Measurements from ENCODE around the gene NT5DC4.
"Not testable (repeated sequence)": the region's sequence is repeated elsewhere in the genome, so short reads cannot be mapped to it uniquely, and the experiment has no call there.

NT5DC4 gene

DNA sequence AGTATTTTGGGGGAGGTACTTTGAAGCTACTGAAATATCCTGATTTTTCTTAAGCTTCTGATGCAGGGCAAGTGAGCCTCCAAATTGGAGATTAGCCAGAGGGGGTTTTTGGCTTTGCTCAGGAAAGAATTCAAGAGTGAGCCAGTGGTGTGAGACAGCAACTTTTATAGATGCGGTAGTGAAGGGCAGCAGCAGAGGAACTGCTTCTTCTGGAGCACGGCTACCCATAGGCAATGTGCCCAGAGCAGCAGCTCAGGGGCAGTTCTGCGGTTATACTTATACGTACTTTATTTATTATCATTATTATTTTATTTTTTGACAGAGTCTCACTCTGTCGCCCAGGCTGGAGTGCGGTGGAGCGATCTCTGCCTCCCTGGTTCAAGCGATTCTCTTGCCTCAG is 19.8 kb upstream of the NT5DC4 start:
- peak; percentile 33 for DNase-seq

DNA sequence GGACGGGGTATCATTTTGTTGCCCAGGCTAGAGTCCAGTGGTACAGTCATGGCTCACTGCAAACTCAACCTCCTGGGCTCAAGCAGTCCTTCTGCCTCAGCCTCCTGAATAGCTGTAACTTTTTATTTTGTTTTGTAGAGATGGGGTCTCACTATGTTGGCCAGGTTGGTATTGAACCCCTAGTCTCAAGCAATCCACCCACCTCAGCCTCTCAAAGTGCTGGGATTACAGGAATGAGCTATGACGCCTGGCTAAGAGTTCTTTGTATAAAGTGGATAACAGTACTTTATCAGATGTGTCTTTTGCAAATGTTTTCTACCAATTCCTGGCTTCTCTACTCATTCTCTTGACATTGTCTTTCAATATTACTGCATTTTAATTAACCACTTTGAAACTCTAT is 17.1 kb upstream of the NT5DC4 start:
- no peak for DNase-seq

GRCh38 chr2:112705575-112705974 is 15.2 kb upstream of the NT5DC4 start:
- DNase-seq = no peak

DNA sequence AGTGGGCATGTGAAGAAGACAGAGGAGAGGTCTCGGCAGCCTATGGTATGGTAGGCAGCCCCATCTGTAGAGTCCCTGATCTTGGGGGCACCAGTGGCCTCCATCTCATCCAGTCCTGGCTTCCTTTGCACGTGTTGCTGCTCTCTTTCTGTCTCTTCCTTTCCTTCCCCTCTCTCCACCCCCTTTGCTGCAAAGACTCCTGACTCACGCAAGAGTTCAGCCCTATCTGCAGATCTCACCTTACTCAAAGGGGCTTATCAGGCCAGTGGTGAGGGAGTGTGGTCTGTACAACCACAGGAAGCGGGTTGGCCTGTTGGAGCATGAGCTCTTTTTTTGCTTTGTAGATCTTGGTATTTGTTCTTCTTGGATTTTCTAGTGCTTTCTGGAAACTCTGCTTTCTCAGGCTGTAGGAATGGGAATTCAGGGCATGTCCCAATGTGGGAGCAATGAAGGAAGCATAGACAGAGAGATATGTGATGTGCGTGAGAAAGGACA is 14.6 kb upstream of the NT5DC4 start:
- peak; percentile 38 for DNase-seq

GRCh38 chr2:112706947-112707346 is 13.9 kb upstream of the NT5DC4 start:
- not testable (repeated sequence) for DNase-seq

DNA sequence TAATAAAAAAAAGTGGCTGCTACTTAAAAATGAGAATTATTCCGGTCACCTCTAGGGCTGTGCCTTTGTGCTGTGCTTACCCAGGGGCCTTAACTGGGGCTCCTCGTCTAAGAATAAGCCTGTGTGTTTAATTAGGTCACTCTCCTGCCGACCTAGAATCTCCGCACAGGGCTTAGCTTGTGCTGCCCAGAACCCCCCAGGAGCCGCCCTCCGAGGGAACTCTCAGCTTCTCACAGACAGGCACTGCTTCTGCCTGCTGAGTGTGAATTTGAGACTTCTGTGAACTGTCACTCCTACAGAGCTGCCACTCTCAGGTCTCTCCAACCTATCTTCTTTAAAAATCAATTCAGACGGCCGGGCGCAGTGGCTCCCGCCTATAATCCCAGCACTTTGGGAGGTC is 11.9 kb upstream of the NT5DC4 start:
- DNase-seq = no peak

GRCh38 chr2:112709703-112710102 is 11.1 kb upstream of the NT5DC4 start:
- DNase-seq = no peak

DNA sequence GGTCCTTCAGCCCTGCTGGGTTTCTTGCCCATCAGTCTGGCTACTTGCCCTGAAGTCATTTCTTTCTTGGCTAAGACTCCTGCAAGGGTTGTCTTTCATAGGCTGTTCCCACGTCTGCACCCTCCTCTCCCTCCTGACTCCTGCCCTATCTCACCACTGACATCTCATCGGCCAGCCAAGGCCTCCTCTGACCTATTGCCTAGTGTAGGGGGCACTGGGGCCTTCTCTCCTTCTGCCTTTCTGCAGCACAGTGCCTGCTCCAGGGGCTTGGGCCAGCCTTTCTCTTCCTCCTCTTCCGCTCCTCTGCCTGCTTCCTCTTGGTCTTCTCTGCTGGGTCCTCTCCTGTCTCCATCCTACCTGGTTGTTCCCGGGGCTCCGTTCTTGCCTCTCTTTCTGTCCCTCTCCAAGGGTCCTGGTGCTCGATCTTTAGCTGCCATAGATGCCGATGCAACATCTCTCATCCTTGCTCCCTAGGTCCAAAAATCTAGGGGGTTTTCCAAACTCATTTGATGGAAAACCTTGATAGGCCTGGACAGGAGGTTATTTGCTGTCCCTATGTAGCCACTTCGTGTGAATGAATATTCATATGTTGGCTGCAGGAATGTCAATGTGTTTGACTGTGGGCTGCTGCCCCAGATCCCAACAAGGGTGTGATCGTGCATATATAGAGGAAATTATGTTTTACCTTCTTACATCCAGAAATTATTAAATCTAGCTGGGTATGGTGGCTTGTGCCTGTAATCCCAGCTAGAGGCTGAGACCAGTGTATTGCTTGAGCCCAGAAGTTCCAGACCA is 9.7 kb upstream of the NT5DC4 start:
- DNase-seq = no peak

DNA sequence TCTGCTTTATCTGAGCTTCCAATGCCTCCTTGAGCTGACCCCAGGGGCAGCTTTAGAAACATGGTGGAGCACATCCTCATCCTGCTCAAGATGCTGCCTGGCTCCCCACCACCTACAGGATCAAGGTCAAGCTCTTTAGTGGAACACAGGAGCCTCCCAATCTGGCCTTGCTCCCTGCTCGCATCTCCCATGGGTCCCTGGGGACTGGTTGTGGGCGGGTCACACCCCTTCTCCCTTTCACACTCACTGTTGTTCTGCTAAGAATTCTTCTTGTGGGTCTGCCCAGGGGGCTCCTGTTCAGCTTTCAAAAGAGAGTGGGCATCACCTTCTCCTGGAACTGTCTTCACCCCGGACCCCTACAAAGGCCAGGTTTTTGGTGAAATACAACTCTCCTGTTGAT is 8.4 kb upstream of the NT5DC4 start:
- DNase-seq = no peak

DNA sequence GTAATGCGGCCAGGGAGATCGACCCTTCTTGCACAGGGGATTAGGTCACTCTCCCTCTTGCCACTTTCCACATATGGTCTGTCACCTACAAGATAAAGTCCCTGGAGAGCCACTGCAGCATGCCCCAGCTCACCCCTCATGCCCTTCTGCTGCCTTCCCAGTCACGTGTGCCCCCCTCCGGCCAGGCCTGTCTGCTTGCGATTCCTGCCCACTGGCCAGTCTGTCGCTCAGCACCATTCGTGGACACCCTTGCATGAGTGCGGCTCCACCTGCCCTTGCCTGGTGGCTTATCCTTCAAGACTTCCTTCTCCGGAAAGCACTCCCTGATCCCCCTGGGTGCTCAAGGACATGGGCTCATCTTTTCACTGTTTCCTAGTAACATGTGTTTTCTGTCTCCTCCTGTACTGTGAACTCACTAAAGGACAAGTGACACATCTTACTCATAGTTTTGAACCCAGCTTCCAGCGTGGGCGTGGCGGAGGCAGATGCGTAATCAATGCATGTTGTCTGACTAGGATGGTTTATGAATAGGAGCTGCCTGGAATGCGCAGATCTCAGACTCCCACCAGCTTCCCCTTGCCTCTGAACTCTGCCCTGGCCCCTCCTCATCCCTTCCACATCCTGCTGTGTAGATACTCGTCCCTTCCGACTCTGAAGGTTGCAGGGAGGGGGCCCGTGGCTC is 7.8 kb upstream of the NT5DC4 start:
- no peak for DNase-seq

GRCh38 chr2:112713585-112713925 is 7.3 kb upstream of the NT5DC4 start:
- no peak for DNase-seq

GRCh38 chr2:112713926-112714325 is 6.9 kb upstream of the NT5DC4 start:
- no peak for DNase-seq

DNA sequence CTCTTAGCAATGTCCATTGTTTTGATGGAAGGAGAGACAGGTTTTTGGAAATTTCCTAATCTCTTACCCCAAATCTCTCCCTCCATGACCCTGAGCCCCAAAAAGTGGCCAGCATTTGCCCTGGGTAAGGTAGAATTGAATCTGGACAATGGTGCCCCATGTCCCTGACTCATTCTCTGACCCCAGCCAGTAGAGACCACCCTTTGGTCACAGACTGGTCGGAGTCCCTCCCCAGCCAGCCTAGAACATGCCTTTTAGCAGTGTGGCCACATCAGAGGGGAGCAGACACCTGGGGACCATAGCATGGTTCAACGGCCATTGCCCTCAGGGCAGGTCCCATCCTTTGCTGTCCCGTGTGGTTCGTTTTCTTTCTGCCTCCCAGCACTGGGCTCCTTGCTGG is 6.5 kb upstream of the NT5DC4 start:
- no peak for DNase-seq

DNA sequence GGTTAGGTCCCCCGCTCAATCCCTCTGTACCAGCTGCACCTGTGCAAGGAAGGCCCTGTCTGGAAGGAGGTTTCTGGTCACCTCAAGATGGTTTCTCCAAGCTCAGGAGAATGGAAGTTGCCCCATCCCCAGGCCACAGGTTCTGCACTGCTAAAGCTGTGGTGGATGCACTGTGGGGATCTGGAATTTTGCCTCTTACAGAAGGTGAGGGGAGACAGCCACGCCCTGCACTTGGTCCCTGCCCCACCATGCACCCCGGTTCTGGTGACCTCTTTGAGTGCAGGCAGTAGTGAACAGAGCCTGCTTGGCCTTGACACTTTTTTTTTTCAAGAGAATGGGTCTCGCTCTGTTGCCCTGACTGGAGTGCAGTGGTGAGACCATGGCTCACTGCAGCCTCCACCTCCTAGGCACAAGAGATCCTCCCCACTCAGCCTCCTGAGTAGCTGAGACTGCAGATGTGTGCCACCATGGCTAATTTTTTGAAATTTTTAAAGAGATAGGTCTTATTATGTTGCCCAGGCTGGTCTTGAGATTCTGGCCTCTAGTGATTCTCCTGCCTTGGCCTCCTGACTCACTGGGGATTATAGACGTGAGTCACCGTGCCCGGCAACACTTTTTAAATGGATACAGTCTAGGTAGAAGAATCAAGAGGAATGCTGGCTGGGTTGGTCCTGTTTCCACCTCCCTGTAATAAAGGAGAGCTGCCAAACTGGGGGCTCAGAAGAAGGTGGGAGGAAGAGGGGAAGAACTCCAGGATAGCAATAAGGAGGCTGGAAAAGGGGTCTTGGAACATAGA is 5.8 kb upstream of the NT5DC4 start:
- DNase-seq = no peak

DNA sequence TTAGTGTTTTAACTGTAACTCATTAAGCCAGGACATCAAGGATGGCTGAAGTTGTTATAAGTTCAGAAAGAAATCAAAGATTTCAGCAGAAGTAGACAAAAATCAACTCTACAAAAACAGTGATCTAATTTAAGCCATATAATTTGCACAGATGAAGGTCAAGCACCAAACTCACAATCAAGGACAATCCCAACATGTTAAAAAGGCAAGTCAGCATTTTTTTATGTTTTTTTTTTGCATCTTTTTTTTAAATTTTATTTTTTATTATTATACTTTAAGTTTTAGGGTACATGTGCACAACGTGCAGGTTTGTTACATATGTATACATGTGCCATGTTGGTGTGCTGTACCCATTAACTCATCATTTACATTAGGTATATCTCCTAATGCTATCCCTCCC is 4.7 kb upstream of the NT5DC4 start:
- not testable (repeated sequence) for DNase-seq

DNA sequence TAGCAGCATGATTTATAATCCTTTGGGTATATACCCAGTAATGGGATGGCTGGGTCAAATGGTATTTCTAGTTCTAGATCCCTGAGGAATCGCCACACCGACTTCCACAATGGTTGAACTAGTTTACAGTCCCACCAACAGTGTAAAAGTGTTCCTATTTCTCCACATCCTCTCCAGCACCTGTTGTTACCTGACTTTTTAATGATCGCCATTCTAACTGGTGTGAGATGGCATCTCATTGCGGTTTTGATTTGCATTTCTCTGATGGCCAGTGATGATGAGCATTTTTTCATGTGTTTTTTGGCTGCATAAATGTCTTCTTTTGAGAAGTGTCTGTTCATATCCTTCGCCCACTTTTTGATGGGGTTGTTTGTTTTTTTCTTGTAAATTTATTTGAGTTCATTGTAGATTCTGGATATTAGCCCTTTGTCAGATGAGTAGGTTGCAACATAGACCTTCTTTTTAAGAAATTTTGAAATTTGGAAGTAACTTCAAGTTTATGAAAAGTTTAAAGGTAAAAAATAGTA is 3.9 kb upstream of the NT5DC4 start:
- not testable (repeated sequence) for DNase-seq

DNA sequence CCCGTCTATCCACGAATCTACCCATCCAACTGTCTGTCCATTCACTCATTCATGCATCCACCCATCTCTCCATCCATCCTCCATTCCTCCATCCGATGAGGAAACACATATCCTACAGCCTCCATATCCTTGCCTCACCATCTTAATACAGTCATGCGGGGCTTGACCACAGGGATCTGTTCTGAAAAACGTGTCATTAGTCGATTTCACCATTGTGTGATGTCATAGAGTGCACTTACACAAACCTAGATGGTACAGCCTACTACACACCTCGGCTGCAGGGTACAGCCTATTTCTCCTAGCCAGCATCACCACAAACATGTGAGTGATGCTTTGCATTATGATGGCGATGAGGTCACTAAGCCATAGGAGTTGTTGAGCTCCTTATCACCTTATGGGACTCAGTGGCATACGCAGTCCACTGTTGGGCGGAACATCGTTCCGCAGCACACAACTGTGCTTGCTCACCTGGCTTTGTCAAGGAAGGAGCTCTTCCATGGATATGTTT is 1.9 kb upstream of the NT5DC4 start:
- no peak for DNase-seq

GRCh38 chr2:112721819-112722522 is 1.2 kb downstream of the NT5DC4 start:
- DNase-seq = no peak

- DNase-seq = no peak
Observed at GRCh38 chr2:112722816-112723546, 2.2 kb downstream of the NT5DC4 start.

DNA sequence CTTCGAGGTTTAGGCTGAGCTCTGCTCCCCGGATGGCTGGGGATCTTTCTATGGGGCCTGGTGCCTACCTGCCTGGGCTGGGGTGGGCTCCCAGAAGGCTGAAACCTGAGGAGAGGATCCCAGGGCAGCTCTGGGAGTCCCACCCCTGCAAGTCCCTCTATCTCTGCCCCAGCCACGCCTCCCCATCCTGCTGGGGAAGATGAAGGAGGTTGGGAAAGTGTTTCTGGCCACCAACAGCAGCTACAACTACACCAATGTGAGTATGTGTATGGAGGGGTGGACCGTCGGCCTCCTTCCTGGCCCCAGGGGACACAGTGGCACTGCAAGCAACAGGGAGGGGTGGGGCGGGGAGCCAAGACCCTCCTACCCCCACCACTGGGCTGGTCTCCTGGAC is 2.7 kb downstream of the NT5DC4 start:
- DNase-seq = no peak

- no peak for DNase-seq
Observed at GRCh38 chr2:112723995-112724394, 3.2 kb downstream of the NT5DC4 start.

All from CD4-positive, alpha-beta T cell treated with Interferon gamma for 1 hour (primary cell).